Omental fat pad (tissue), 4 donors: ENCODE measurements around the gene PRSS33. TPM values are rescaled to one million over a fixed set of nuclear protein-coding genes. Genes with fewer than 3 reads are reported as not detected.

Experiments
- ATAC-seq: fragments of 150-250 bp; one replicate; pipeline ENCODE4 v1.9.1; 2016; ENCODE audit warnings: mild to moderate bottlenecking, moderate library complexity; ENCODE audit not compliant: low FRiP score
- DNase-seq: peaks from one replicate; pipeline ENCODE4 v3.0.0-alpha.2; 2019; ENCODE audit warnings: low spot score
- total RNA-seq, 4 donors: library from RNA; depleted of rRNA; stranded (reverse); fragments of >200 nt; gene quantifications; one replicate each; pipeline ENCODE4 v1.1.0, GENCODE V29; 2016
- TF ChIP-seq, protein P1 (sequence below), 3 donors: fragments of 450-650 bp; IDR thresholded peaks; one replicate each; pipeline ENCODE4 v1.5.1; 2016 to 2017; ENCODE audit warnings: antibody characterized with exemption in 3 of 3, mild to moderate bottlenecking in 3 of 3, moderate library complexity in 2 of 3

PRSS33 gene
- total RNA-seq, 4 donors from 2014 or later, result not detected

DNA sequence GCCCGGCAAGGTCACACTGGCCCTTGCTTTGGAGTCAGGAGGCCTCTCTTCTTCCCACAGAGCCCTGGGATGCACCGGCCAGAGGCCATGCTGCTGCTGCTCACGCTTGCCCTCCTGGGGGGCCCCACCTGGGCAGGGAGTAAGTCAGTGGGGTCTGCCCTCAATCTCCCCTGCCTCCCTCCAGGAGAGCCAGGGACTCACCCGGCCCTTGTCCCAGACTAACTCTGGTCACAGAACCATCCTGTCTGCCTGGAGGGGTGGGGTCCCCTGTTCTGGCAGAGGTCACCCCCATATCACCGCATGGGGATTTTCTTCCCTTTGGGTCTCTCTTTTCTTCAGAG, 43.0 kb upstream of the PRSS33 start:
- DNase-seq (no peak), ATAC-seq (no peak)

DNA sequence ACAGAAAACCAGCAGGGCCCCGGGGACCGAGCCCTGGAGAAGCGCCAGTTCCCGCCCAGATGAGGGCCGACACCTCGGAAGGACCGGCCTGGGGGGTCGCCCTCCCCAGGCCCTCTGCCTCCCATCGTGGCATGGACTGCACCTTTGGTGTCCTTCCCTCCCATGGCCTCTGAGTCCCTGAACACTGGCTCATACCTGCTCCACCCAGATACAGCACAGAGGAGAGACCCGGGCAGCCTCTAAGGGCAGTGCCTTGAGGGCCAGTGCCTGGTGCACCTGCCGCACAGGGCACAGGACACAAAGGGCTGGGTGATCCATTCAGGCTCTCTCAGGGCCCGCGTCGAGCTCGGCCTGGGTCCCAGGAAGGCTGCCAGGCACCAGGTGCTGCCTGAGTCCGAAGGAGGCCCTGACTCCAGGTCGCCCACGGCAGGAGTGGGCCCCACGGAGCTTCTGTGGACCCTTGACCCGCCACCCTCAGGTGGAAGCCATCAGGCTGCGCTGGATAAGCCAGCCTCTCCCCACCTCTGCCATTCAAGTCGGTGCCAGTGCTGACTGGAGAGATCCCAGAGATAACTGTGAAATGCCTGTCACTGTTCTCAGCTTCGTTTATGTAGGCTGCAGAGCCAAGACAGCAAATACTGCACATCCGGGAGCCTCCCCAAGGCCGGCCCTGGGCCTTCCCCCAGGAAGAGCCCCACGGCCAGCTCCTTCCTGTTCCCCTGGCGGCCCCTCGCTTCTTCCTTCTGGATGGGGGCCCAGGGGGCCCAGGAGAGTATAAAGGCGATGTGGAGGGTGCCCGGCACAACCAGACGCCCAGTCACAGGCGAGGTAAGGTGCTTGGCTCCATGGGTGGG, 42.4 kb upstream of the PRSS33 start, which contains the start of gene ZG16B:
Gene ZG16B, plus strand, starts transcription at position 803 of the 854 bp plus-strand sequence. CDS start 139 bp downstream, outside the sequence.
- DNase-seq (no peak), ATAC-seq (no peak)

More for the DNA sequence above, 43.0 kb upstream of the PRSS33 start:
- TF ChIP-seq, protein P1, sequence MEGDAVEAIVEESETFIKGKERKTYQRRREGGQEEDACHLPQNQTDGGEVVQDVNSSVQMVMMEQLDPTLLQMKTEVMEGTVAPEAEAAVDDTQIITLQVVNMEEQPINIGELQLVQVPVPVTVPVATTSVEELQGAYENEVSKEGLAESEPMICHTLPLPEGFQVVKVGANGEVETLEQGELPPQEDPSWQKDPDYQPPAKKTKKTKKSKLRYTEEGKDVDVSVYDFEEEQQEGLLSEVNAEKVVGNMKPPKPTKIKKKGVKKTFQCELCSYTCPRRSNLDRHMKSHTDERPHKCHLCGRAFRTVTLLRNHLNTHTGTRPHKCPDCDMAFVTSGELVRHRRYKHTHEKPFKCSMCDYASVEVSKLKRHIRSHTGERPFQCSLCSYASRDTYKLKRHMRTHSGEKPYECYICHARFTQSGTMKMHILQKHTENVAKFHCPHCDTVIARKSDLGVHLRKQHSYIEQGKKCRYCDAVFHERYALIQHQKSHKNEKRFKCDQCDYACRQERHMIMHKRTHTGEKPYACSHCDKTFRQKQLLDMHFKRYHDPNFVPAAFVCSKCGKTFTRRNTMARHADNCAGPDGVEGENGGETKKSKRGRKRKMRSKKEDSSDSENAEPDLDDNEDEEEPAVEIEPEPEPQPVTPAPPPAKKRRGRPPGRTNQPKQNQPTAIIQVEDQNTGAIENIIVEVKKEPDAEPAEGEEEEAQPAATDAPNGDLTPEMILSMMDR (IDR thresholded peaks at IDR 0.05), result no peak

DNA sequence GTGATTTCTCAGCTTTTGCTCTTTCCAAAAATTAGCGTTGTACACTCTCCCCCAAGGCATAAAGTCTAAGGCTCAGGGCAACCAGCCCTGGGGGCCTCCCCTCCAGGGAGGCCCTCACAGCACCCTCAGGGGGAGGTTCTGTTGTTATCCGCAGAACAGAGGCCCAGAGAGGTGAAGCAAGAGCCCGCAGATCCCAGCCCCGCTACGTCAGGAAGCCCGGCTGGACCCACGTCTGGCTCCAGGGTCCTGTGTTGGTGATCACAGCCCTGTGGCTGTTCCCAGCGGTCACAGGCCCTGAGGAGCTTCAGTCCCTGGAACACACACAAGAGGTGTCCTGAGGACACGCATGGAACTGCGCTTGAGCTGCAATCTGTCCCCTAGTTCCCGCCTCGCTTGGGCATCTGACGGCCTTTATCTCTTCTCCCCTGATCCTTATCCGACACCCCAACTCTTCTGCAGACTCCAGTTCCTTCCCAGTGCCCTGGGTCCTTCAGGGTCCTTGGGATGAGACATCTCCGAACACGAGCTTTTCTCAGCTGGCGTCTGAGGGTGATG, 41.6 kb upstream of the PRSS33 start:
- ATAC-seq (no peak), DNase-seq (no peak)
- TF ChIP-seq, protein P1 (IDR thresholded peaks at IDR 0.05), result no peak

More for the DNA sequence above, 42.4 kb upstream of the PRSS33 start, which contains the start of gene ZG16B:
- TF ChIP-seq, protein P1 (IDR thresholded peaks at IDR 0.05), result no peak

DNA sequence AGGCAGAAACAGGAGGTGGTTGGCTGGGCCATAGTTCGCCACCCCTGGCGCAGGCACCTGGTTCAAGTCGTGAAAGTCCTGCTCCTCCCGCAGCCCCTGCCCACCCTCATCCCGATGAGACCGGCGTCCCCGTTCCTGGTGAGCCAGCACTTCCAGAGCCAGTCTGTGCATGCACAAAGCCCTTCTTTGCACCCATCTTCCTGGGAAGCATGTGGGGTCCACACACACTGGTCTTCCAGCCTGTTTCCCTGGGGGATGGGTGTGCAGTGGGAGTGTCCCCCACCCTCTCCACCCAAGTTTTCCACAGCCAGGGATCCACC, 41.1 kb upstream of the PRSS33 start:
- TF ChIP-seq, protein P1 (IDR thresholded peaks at IDR 0.05), result no peak
- no peak for ATAC-seq
- DNase-seq, result no peak

DNA sequence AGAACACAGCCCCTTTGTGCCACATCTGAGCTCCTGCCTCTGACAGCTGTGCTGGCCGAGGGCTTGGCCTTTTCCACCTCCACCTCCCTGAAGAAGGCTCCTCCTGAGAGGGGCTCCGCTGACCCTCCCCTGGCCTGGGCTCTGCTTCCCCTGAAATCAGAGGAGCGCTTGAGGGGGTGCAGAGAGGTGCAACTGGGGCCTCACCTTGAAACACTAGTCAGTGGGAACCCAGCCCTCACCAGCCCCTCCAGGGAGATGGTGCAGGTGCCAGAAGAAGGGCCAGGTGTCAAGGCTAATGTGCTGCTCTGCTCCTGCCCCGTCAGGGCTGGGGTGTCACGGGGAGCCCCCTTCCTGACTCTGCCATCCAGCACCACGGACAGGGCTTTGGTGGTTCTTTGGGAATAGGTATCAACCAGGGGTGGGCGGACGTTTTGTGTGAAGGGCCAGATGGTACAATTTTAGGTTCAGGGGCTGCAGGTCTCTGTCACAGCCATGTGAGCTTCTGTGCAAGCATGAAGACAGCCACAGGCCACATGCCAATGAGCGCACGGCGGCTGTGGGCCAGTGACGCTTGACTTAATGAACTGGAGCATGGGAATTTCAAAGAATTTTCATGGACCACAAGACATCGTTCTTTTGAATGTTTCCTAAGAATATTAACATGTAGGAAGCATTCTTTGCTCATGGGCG, 40.6 kb upstream of the PRSS33 start:
- DNase-seq (no peak), ATAC-seq (no peak)
- TF ChIP-seq, protein P1 (IDR thresholded peaks at IDR 0.05), result no peak

GRCh38 chr16:2827374-2827791, 40.0 kb upstream of the PRSS33 start:
- no peak for DNase-seq
- ATAC-seq, result no peak
- TF ChIP-seq, protein P1 (IDR thresholded peaks at IDR 0.05), result no peak
